OCI-LY3 (cell line): ENCODE results near the gene RNGTT.

Source experiments
- H2AFZ ChIP-seq: fragments of 200-600, 300-600 bp; shearing (Covaris generic); 2 replicates; pipeline ENCODE4 v1.6.0; 2014; ENCODE audit warnings: antibody characterized with exemption, low read depth, low read length
- H3K27ac ChIP-seq: fragments of 200-600, 300-600 bp; sonication (generic); 2 replicates; pipeline ENCODE4 v1.5.1; 2014; ENCODE audit warnings: mild to moderate bottlenecking, low read length, moderate library complexity, mixed read lengths
- H3K27me3 ChIP-seq: fragments of 200-600, 300-600 bp; sonication (generic); 2 replicates; pipeline ENCODE4 v1.6.1; 2014; ENCODE audit warnings: low read depth, low read length, mixed read lengths
- H3K36me3 ChIP-seq: fragments of 200-600, 300-600 bp; sonication (generic); replicated peaks from 2 replicates; pipeline ENCODE3; 2014; ENCODE audit warnings: low read depth, low read length, mixed read lengths
- H3K4me1 ChIP-seq: fragments of 300-600, 200-600 bp; sonication (generic); 2 replicates; pipeline ENCODE4 v1.6.1; 2014; ENCODE audit warnings: low read length, mixed read lengths
- H3K4me2 ChIP-seq: fragments of 200-600, 300-600 bp; sonication (generic); 2 replicates; pipeline ENCODE4 v1.6.1; 2014; ENCODE audit warnings: low read length, mixed read lengths
- H3K4me3 ChIP-seq: fragments of 300-600, 200-600 bp; sonication (generic); 2 replicates; pipeline ENCODE4 v1.5.1; 2014; ENCODE audit warnings: antibody characterized with exemption, mild to moderate bottlenecking, low read length, moderate library complexity
- H3K79me2 ChIP-seq: fragments of 300-600, 200-600 bp; shearing (Covaris generic); 2 replicates; pipeline ENCODE4 v1.6.1; 2014; ENCODE audit warnings: mild to moderate bottlenecking, low read length, mixed read lengths
- H3K9ac ChIP-seq: fragments of 300-600, 200-600 bp; shearing (Covaris generic); 2 replicates; pipeline ENCODE4 v1.6.0; 2014; ENCODE audit warnings: mild to moderate bottlenecking, low read length, moderate library complexity
- H3K9me3 ChIP-seq: fragments of 200-600, 300-600 bp; shearing (Covaris generic); 2 replicates; pipeline ENCODE4 v1.6.1; 2014; ENCODE audit warnings: low read length, mixed read lengths; ENCODE audit not compliant: insufficient read depth
- H4K20me1 ChIP-seq: fragments of 200-600, 300-600 bp; sonication (generic); 2 replicates; pipeline ENCODE4 v1.6.1; 2016; ENCODE audit warnings: low read length, mixed read lengths; ENCODE audit not compliant: insufficient read depth
- CTCF ChIP-seq: fragments of 200-600, 300-600 bp; sonication (generic); IDR thresholded peaks from 2 replicates; pipeline ENCODE4 v1.5.1; 2014; ENCODE audit warnings: antibody characterized with exemption, low read length, low read depth
- EZH2phosphoT487 ChIP-seq: fragments of 200-600 bp; shearing (Covaris generic); IDR thresholded peaks from 2 replicates; pipeline ENCODE4 v1.6.1; 2018; ENCODE audit warnings: antibody characterized with exemption, mixed run types, low read depth

The RNGTT gene

GRCh38 chr6:88761237-88762031 lies 202.0 kb downstream of the RNGTT start:
- Histone ChIP-seq H3K36me3 (peaks cover 6% of the 10 kb centered on the region), H3K9me3 (no peaks in the 10 kb centered on the region), H3K79me2 (no peaks in the 10 kb centered on the region), H3K27ac (peak overlapping the region; percentile 29; the same call in 1 of the 2 replicates), H2AFZ (no peak overlapping the region), H3K4me2 (peak overlapping the region; percentile 67), H3K9ac (no peak overlapping the region), H3K4me1 (peaks cover 30% of the 10 kb centered on the region), H3K27me3 (no peaks in the 10 kb centered on the region), H4K20me1 (no peaks in the 10 kb centered on the region), H3K4me3 (peak overlapping the region; percentile 21; the same call in 1 of the 2 replicates)
- TF ChIP-seq EZH2phosphoT487 (no peak), CTCF (no peak)

DNA sequence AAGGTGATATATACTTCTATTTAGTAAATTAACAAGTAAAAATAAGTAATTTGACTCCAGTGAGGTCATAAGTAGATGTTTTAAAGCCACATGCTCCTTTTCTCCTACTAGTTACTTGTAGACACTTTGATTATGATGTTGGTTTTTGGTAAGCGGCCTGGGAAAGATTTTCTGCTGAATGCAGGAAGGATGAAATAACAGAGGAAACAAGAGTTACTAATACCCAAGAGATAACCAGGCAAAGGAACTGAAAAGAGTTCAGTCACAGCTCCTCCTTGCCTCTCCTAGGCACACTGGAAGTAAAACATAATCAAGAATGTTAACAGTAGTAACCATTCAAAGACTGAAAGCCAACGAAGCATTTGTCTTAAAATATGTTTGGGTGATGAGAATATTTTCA lies 203.3 kb downstream of the RNGTT start:
- Histone ChIP-seq H3K9me3 (no peaks in the 10 kb centered on the region), H4K20me1 (no peaks in the 10 kb centered on the region), H2AFZ (no peak overlapping the region), H3K79me2 (no peaks in the 10 kb centered on the region), H3K4me2 (no peak overlapping the region), H3K36me3 (peaks cover 6% of the 10 kb centered on the region), H3K9ac (no peak overlapping the region), H3K27me3 (no peaks in the 10 kb centered on the region), H3K4me1 (peaks cover 30% of the 10 kb centered on the region), H3K27ac (no peak overlapping the region), H3K4me3 (no peak overlapping the region)
- TF ChIP-seq EZH2phosphoT487 (no peak), CTCF (no peak)

DNA sequence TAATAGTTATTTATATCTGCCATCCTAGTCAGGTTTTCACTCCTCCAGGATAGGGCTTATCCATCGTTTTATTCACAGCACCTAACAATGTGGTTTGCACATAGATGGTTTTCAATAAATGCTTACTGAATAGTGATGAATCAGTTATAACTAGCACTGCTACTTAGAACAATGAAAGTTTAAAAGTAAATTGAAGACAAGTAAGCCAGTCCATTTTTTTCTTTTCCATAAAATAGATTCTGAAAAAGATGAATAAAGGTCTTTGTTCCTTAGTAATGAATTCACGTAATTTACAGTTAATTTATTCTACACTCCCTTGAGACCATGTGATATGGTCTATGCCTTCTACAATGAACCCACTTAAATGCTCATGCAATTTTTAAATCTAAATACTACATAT lies 212.5 kb downstream of the RNGTT start:
- H3K9ac ChIP-seq, result no peak overlapping the region
- H4K20me1 ChIP-seq, result no peaks in the 10 kb centered on the region
- no peak overlapping the region for H3K4me2 ChIP-seq
- no peaks in the 10 kb centered on the region for H3K79me2 ChIP-seq
- H3K9me3 ChIP-seq, result no peaks in the 10 kb centered on the region
- TF ChIP-seq EZH2phosphoT487 (no peak), CTCF (no peak)
- H3K27ac ChIP-seq, result no peak overlapping the region
- no peak overlapping the region for H2AFZ ChIP-seq
- no peak overlapping the region for H3K4me3 ChIP-seq
- no peaks in the 10 kb centered on the region for H3K4me1 ChIP-seq
- no peaks in the 10 kb centered on the region for H3K27me3 ChIP-seq
- H3K36me3 ChIP-seq, result no peaks in the 10 kb centered on the region

- TF ChIP-seq EZH2phosphoT487 (no peak), CTCF (no peak)
- no peak overlapping the region for H3K27ac ChIP-seq
- H3K4me1 ChIP-seq, result no peaks in the 10 kb centered on the region
- H2AFZ ChIP-seq, result no peak overlapping the region
- H3K4me3 ChIP-seq, result no peak overlapping the region
- H3K9me3 ChIP-seq, result no peaks in the 10 kb centered on the region
- H3K27me3 ChIP-seq, result no peaks in the 10 kb centered on the region
- H3K79me2 ChIP-seq, result no peaks in the 10 kb centered on the region
- H4K20me1 ChIP-seq, result no peaks in the 10 kb centered on the region
- no peak overlapping the region for H3K4me2 ChIP-seq
- H3K36me3 ChIP-seq, result no peaks in the 10 kb centered on the region
- H3K9ac ChIP-seq, result no peak overlapping the region
These were observed 213.6 kb downstream of the RNGTT start for GRCh38 chr6:88749849-88750248.
